ENCODE results near the gene CAMK4. TPM values are rescaled to one million over a fixed set of nuclear protein-coding genes. Genes with fewer than 3 reads are reported as not detected.

The CAMK4 gene
- total and polyA plus RNA-seq, 2 donors (not counting 3 experiments of a cell fraction or from before 2014, with no cell fraction given) = 2.2 to 5.4 TPM

DNA sequence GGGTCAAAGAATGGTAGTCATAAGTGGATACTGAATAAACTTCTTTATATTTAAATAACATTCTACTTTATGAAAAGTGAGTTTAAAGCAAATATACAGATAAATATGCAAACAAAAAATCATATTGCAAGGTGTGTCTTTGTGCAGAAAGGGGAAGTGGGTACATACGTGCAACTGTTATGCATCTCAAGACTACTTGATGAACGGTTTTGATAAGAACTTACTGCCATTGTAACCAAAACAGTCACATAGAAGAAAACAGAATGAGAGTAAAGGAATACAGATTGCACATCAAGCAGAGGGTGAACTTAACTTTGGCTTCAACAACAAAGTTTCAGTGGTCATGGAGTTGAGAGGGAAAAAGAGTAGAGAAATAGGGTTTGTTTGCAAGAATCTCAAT lies 9.9 kb downstream of the CAMK4 start:
- H2AFZ ChIP-seq (ENCODE audit: low read depth, low read length) = no peak overlapping the region
- no peaks in the 10 kb centered on the region for H3K79me2 ChIP-seq (ENCODE audit: control insufficient read depth, insufficient read depth, low read length)
- BruUV-seq (replicated peaks) = no TSS peak
- no peaks in the 10 kb centered on the region for H4K20me1 ChIP-seq (replicated peaks; ENCODE audit: control insufficient read depth, extremely low read depth, insufficient read depth, low read length)
- H3K9me1 ChIP-seq (replicated peaks; ENCODE audit: control insufficient read depth, extremely low read depth, insufficient read depth, low read length) = no peaks in the 10 kb centered on the region
- ChIA-PET CTCF (no interaction called here), POLR2A (no interaction called here)
- no peaks in the 10 kb centered on the region for H3K36me3 ChIP-seq (ENCODE audit: control insufficient read depth in 2 of 2, extremely low read depth in 1 of 2, insufficient read depth in 2 of 2, low read length in 2 of 2)
- H3K27ac ChIP-seq (ENCODE audit: insufficient read depth, low read depth, low read length) = no peak overlapping the region
- TF ChIP-seq MYC (IDR thresholded peaks at IDR 0.05; ENCODE audit: low read depth, low read length) = no peak
- H3K4me1 ChIP-seq (ENCODE audit: control insufficient read depth, extremely low read depth, insufficient read depth, low read length) = peaks cover 12% of the 10 kb centered on the region
- no peak for DNase-seq (ENCODE audit: low read depth, low spot score)
- no peak for FAIRE-seq
- no peak overlapping the region for H3K4me2 ChIP-seq (ENCODE audit: insufficient read depth, low read length)
- H3K9ac ChIP-seq (replicated peaks; ENCODE audit: extremely low read depth, insufficient read depth, low read length) = no peak overlapping the region
- intact Hi-C loops (cut with micrococcal nuclease) (no loop called here), dilution Hi-C loops (cut with MboI; ENCODE audit: extremely low pct_ligation_motif_present, low sequenced_read_pairs) (no loop called here)
- H3K4me3 ChIP-seq (replicated peaks in 1 of 3; ENCODE audit: insufficient read depth in 1 of 3, low read depth in 1 of 3, low read length in 3 of 3) = no peak overlapping the region
- no peaks in the 10 kb centered on the region for H3K9me3 ChIP-seq (replicated peaks; ENCODE audit: control insufficient read depth, insufficient read depth, low read length)
- no peaks in the 10 kb centered on the region for H3K27me3 ChIP-seq (ENCODE audit: control insufficient read depth in 2 of 2, insufficient read depth in 2 of 2, low read length in 2 of 2)

DNA sequence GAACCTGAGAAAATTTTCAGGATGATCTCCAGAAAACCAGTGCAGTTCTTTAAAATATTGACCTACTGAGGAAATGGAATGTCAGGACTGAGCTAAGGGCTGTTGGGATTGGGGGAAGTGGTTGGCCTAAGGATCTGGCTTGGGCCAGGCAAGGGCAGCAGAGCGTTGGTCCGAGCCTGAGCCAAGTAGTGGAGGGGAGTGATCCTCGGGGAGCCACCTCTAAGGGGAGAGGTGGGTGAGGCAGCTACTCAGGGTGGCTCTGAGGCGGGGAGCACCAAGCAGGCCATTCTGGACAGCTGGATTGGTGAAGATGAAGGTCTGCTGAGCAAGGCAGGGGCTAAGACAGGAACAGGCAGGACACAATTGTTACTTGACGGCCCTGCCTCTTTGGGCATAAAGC lies 11.5 kb downstream of the CAMK4 start:
- ChIA-PET CTCF (interaction anchor here (0.7 to 1.0 kb wide), 2 partner anchors 9 to 296 kb away, joined by 3 read pairs; no protein-coding TSS in a partner anchor), POLR2A (no interaction called here)
- Histone ChIP-seq H3K36me3 (ENCODE audit: control insufficient read depth in 2 of 2, extremely low read depth in 1 of 2, insufficient read depth in 2 of 2, low read length in 2 of 2) (no peaks in the 10 kb centered on the region), H3K4me1 (ENCODE audit: control insufficient read depth, extremely low read depth, insufficient read depth, low read length) (peaks cover 12% of the 10 kb centered on the region), H3K27me3 (ENCODE audit: control insufficient read depth in 2 of 2, insufficient read depth in 2 of 2, low read length in 2 of 2) (no peaks in the 10 kb centered on the region), H3K4me2 (ENCODE audit: insufficient read depth, low read length) (no peak overlapping the region), H3K9me3 (replicated peaks; ENCODE audit: control insufficient read depth, insufficient read depth, low read length) (no peaks in the 10 kb centered on the region), H3K9me1 (replicated peaks; ENCODE audit: control insufficient read depth, extremely low read depth, insufficient read depth, low read length) (no peaks in the 10 kb centered on the region), H3K4me3 (replicated peaks in 1 of 3; ENCODE audit: insufficient read depth in 1 of 3, low read depth in 1 of 3, low read length in 3 of 3) (no peak overlapping the region), H2AFZ (ENCODE audit: low read depth, low read length) (no peak overlapping the region), H3K27ac (ENCODE audit: insufficient read depth, low read depth, low read length) (no peak overlapping the region), H4K20me1 (replicated peaks; ENCODE audit: control insufficient read depth, extremely low read depth, insufficient read depth, low read length) (no peaks in the 10 kb centered on the region), H3K79me2 (ENCODE audit: control insufficient read depth, insufficient read depth, low read length) (no peaks in the 10 kb centered on the region), H3K9ac (replicated peaks; ENCODE audit: extremely low read depth, insufficient read depth, low read length) (no peak overlapping the region)
- no peak for FAIRE-seq
- dilution Hi-C loops (cut with MboI; ENCODE audit: extremely low pct_ligation_motif_present, low sequenced_read_pairs) (no loop called here), intact Hi-C loops (cut with micrococcal nuclease) (no loop called here)
- no peak for TF ChIP-seq GATA2 (IDR thresholded peaks at IDR 0.05; ENCODE audit: insufficient read depth, insufficient read length, low read depth, low read length)
- no peak for TF ChIP-seq JUN (IDR thresholded peaks at IDR 0.05; ENCODE audit: borderline replicate concordance, insufficient read depth, insufficient read length, low read depth)
- TF ChIP-seq FOS (IDR thresholded peaks at IDR 0.05; ENCODE audit: borderline replicate concordance, insufficient read depth, low read length) = no peak
- TF ChIP-seq EZH2 (IDR thresholded peaks at IDR 0.05; ENCODE audit: borderline replicate concordance, low read depth, low read length, severe bottlenecking) = no peak
- TF ChIP-seq, protein P1, sequence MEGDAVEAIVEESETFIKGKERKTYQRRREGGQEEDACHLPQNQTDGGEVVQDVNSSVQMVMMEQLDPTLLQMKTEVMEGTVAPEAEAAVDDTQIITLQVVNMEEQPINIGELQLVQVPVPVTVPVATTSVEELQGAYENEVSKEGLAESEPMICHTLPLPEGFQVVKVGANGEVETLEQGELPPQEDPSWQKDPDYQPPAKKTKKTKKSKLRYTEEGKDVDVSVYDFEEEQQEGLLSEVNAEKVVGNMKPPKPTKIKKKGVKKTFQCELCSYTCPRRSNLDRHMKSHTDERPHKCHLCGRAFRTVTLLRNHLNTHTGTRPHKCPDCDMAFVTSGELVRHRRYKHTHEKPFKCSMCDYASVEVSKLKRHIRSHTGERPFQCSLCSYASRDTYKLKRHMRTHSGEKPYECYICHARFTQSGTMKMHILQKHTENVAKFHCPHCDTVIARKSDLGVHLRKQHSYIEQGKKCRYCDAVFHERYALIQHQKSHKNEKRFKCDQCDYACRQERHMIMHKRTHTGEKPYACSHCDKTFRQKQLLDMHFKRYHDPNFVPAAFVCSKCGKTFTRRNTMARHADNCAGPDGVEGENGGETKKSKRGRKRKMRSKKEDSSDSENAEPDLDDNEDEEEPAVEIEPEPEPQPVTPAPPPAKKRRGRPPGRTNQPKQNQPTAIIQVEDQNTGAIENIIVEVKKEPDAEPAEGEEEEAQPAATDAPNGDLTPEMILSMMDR (IDR thresholded peaks at IDR 0.05; ENCODE audit: extremely low read depth in 1 of 2, insufficient read depth in 1 of 2, low read depth in 1 of 2, low read length in 2 of 2) = no peak
- TF ChIP-seq, protein P2, sequence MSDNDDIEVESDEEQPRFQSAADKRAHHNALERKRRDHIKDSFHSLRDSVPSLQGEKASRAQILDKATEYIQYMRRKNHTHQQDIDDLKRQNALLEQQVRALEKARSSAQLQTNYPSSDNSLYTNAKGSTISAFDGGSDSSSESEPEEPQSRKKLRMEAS (IDR thresholded peaks at IDR 0.05; ENCODE audit: insufficient read depth, insufficient read length) = no peak
- TF ChIP-seq POLR2AphosphoS5 (IDR thresholded peaks at IDR 0.05; ENCODE audit: insufficient read depth, low read depth, low read length) = no peak
- TF ChIP-seq POLR2A (IDR thresholded peaks at IDR 0.05; ENCODE audit: low read depth, low read length) = no peak
- TF ChIP-seq MYC (IDR thresholded peaks at IDR 0.05; ENCODE audit: low read depth, low read length) = no peak
- BruUV-seq (replicated peaks) = no TSS peak
- DNase-seq (ENCODE audit: low read depth, low spot score) = no peak
